Activated naive CD8-positive, alpha-beta T cell treated with anti-CD3 and anti-CD28 coated beads, Interleukin-2, amount 50 U/mL, for 16 hours (primary cell): ENCODE measurements around the gene CNTN2.
A peak's percentile ranks its signal among the peaks of the same experiment; 100 is the strongest.

Experiments
- DNase-seq: peaks from one replicate; pipeline ENCODE4 v3.0.0-alpha.2; 2020; ENCODE audit warnings: low read depth, low spot score

CNTN2 gene

GRCh38 chr1:205053296-205053695 is 10.3 kb downstream of the CNTN2 start:
- no peak for DNase-seq

GRCh38 chr1:205054013-205054412 is 11.0 kb downstream of the CNTN2 start:
- DNase-seq, result no peak

- DNase-seq, result no peak
These were observed 13.2 kb downstream of the CNTN2 start for GRCh38 chr1:205056188-205056611.

GRCh38 chr1:205056956-205057568 is 14.1 kb downstream of the CNTN2 start:
- DNase-seq, result no peak

- no peak for DNase-seq
These were observed 15.0 kb downstream of the CNTN2 start for GRCh38 chr1:205057808-205058575.

- no peak for DNase-seq
These were observed 15.8 kb downstream of the CNTN2 start for GRCh38 chr1:205058853-205059252.

GRCh38 chr1:205059660-205060059 is 16.6 kb downstream of the CNTN2 start:
- DNase-seq, result no peak

- no peak for DNase-seq
These were observed 17.7 kb downstream of the CNTN2 start for GRCh38 chr1:205060746-205061145.

GRCh38 chr1:205061227-205061626 is 18.2 kb downstream of the CNTN2 start:
- no peak for DNase-seq

- DNase-seq, result peak; percentile 12
These were observed 18.7 kb downstream of the CNTN2 start for GRCh38 chr1:205061665-205062069.

GRCh38 chr1:205062319-205062718 is 19.3 kb downstream of the CNTN2 start:
- DNase-seq, result no peak

GRCh38 chr1:205062895-205063294 is 19.9 kb downstream of the CNTN2 start:
- DNase-seq, result no peak

GRCh38 chr1:205064301-205064700 is 21.3 kb downstream of the CNTN2 start:
- DNase-seq, result no peak

GRCh38 chr1:205064741-205065316 is 21.8 kb downstream of the CNTN2 start:
- DNase-seq, result no peak

- no peak for DNase-seq
These were observed 22.7 kb downstream of the CNTN2 start for GRCh38 chr1:205065666-205066065.

- DNase-seq, result no peak
These were observed 23.3 kb downstream of the CNTN2 start for GRCh38 chr1:205066141-205066818.

GRCh38 chr1:205067031-205067430 is 24.0 kb downstream of the CNTN2 start:
- DNase-seq, result no peak

- DNase-seq, result no peak
These were observed 25.0 kb downstream of the CNTN2 start for GRCh38 chr1:205068001-205068400.

- DNase-seq, result no peak
These were observed 25.5 kb downstream of the CNTN2 start for GRCh38 chr1:205068457-205069040.

GRCh38 chr1:205069371-205070125 is 26.5 kb downstream of the CNTN2 start:
- no peak for DNase-seq

GRCh38 chr1:205071028-205071409 is 28.0 kb downstream of the CNTN2 start:
- DNase-seq, result no peak
